Measurements from ENCODE around the gene PTPRJ.
A peak's percentile ranks its signal among the peaks of the same experiment; 100 is the strongest.

PTPRJ gene

GRCh38 chr11:48108231-48109045 is 128.1 kb downstream of the PTPRJ start:
- no peaks in the 10 kb centered on the region for H3K36me3 ChIP-seq
- TF ChIP-seq CTCF (IDR thresholded peaks at IDR 0.05; ENCODE audit: low read depth, low read length) = no peak
- DNase-seq = no peak
- no peak overlapping the region for H3K27ac ChIP-seq
- no peaks in the 10 kb centered on the region for H3K27me3 ChIP-seq (ENCODE audit: insufficient read depth, low read depth, severe bottlenecking)
- H3K4me3 ChIP-seq (ENCODE audit: low read depth, low read length) = no peak overlapping the region
- no peaks in the 10 kb centered on the region for H3K9me3 ChIP-seq (ENCODE audit: severe bottlenecking)

GRCh38 chr11:48109046-48109666 is 128.8 kb downstream of the PTPRJ start:
- Histone ChIP-seq H3K9me3 (ENCODE audit: severe bottlenecking) (no peaks in the 10 kb centered on the region), H3K4me3 (ENCODE audit: low read depth, low read length) (peak overlapping the region; percentile 57; the same call in 1 of the 2 replicates), H3K27me3 (ENCODE audit: insufficient read depth, low read depth, severe bottlenecking) (no peaks in the 10 kb centered on the region), H3K27ac (peak overlapping the region; percentile 59), H3K36me3 (no peaks in the 10 kb centered on the region)
- DNase-seq = peak; percentile 15
- peak; percentile 34 for TF ChIP-seq CTCF (IDR thresholded peaks at IDR 0.05; ENCODE audit: low read depth, low read length)

- Histone ChIP-seq H3K9me3 (ENCODE audit: severe bottlenecking) (no peaks in the 10 kb centered on the region), H3K4me3 (ENCODE audit: low read depth, low read length) (no peak overlapping the region), H3K27ac (peak overlapping the region; percentile 59; the same call in 1 of the 2 replicates), H3K36me3 (no peaks in the 10 kb centered on the region), H3K27me3 (ENCODE audit: insufficient read depth, low read depth, severe bottlenecking) (no peaks in the 10 kb centered on the region)
- DNase-seq = no peak
- TF ChIP-seq CTCF (IDR thresholded peaks at IDR 0.05; ENCODE audit: low read depth, low read length) = no peak
These were observed 130.1 kb downstream of the PTPRJ start for GRCh38 chr11:48110509-48110766.

GRCh38 chr11:48111891-48112290 is 131.5 kb downstream of the PTPRJ start:
- TF ChIP-seq CTCF (IDR thresholded peaks at IDR 0.05; ENCODE audit: low read depth, low read length) = no peak
- Histone ChIP-seq H3K27me3 (ENCODE audit: insufficient read depth, low read depth, severe bottlenecking) (no peaks in the 10 kb centered on the region), H3K4me3 (ENCODE audit: low read depth, low read length) (no peak overlapping the region), H3K27ac (no peak overlapping the region), H3K36me3 (no peaks in the 10 kb centered on the region), H3K9me3 (ENCODE audit: severe bottlenecking) (no peaks in the 10 kb centered on the region)
- DNase-seq = no peak

GRCh38 chr11:48114740-48115139 is 134.4 kb downstream of the PTPRJ start:
- no peak for DNase-seq
- Histone ChIP-seq H3K9me3 (ENCODE audit: severe bottlenecking) (no peaks in the 10 kb centered on the region), H3K27me3 (ENCODE audit: insufficient read depth, low read depth, severe bottlenecking) (no peaks in the 10 kb centered on the region), H3K27ac (no peak overlapping the region), H3K4me3 (ENCODE audit: low read depth, low read length) (no peak overlapping the region), H3K36me3 (no peaks in the 10 kb centered on the region)
- no peak for TF ChIP-seq CTCF (IDR thresholded peaks at IDR 0.05; ENCODE audit: low read depth, low read length)

Measured in WERI-Rb-1 (cell line).